OCI-LY1 (cell line): ENCODE data around the gene UPF1.

Source experiments
- H2AFZ ChIP-seq: fragments of 200-600 bp; sonication (generic), shearing (Covaris generic); 2 replicates; pipeline ENCODE4 v1.6.0; 2014; ENCODE audit warnings: antibody characterized with exemption, mild to moderate bottlenecking, low read length
- H3F3A ChIP-seq: fragments of 200-600 bp; sonication (generic), shearing (Covaris generic); 2 replicates; pipeline ENCODE4 v1.6.0; 2014; ENCODE audit warnings: mild to moderate bottlenecking, antibody characterized with exemption, low read length, moderate library complexity; ENCODE audit not compliant: insufficient read depth
- H3K27ac ChIP-seq: fragments of 200-600 bp; sonication (generic); 2 replicates; pipeline ENCODE4 v1.5.1; 2014; ENCODE audit warnings: low read length, mixed run types, mild to moderate bottlenecking, low read depth; ENCODE audit not compliant: poor library complexity, severe bottlenecking
- H3K27me3 ChIP-seq: fragments of 200-600 bp; sonication (generic); 2 replicates; pipeline ENCODE4 v1.6.0; 2014; ENCODE audit warnings: antibody characterized with exemption, mild to moderate bottlenecking, low read length, moderate library complexity; ENCODE audit not compliant: insufficient read depth
- H3K36me3 ChIP-seq: fragments of 200-600 bp; sonication (generic); 2 replicates; pipeline ENCODE4 v1.6.1; 2014; ENCODE audit warnings: mild to moderate bottlenecking, antibody characterized with exemption, low read length, moderate library complexity, mixed read lengths; ENCODE audit not compliant: insufficient read depth
- H3K4me1 ChIP-seq: fragments of 200-600 bp; sonication (generic); 2 replicates; pipeline ENCODE4 v1.5.1; 2014; ENCODE audit warnings: mild to moderate bottlenecking, low read length, moderate library complexity; ENCODE audit not compliant: insufficient read depth, severe bottlenecking
- H3K4me2 ChIP-seq: fragments of 200-600 bp; sonication (generic), shearing (Covaris generic); 2 replicates; pipeline ENCODE4 v1.6.1; 2014; ENCODE audit warnings: low read length
- H3K4me3 ChIP-seq: fragments of 200-600 bp; sonication (generic); 2 replicates; pipeline ENCODE4 v1.5.1; 2014; ENCODE audit warnings: low read length, low read depth, mild to moderate bottlenecking, mixed read lengths; ENCODE audit not compliant: poor library complexity, severe bottlenecking
- H3K79me2 ChIP-seq: fragments of 200-600 bp; shearing (Covaris generic); 2 replicates; pipeline ENCODE4 v1.6.1; 2016; ENCODE audit warnings: mixed run types, low read length, mixed read lengths; ENCODE audit not compliant: insufficient read depth
- H3K9ac ChIP-seq: fragments of 200-600 bp; sonication (generic), shearing (Covaris generic); 2 replicates; pipeline ENCODE4 v1.6.1; 2014; ENCODE audit warnings: mild to moderate bottlenecking, low read length, mixed read lengths
- H3K9me2 ChIP-seq: fragments of 200-600 bp; sonication (generic), shearing (Covaris generic); 2 replicates; pipeline ENCODE4 v1.6.1; 2014; ENCODE audit warnings: low read depth, mild to moderate bottlenecking, low read length, mixed read lengths
- H3K9me3 ChIP-seq: fragments of 200-600 bp; shearing (Covaris generic); 2 replicates; pipeline ENCODE4 v1.6.1; 2014; ENCODE audit warnings: low read length, mixed read lengths
- H4K20me1 ChIP-seq: fragments of 200-600 bp; sonication (generic), shearing (Covaris generic); 2 replicates; pipeline ENCODE4 v1.6.0; 2016; ENCODE audit warnings: mild to moderate bottlenecking, low read length; ENCODE audit not compliant: insufficient read depth
- CTCF ChIP-seq: fragments of 200-600 bp; sonication (generic), shearing (Covaris generic); IDR thresholded peaks from 2 replicates; pipeline ENCODE4 v1.5.1; 2017; ENCODE audit warnings: mild to moderate bottlenecking, antibody characterized with exemption, low read length, moderate library complexity, mixed read lengths
- EZH2 ChIP-seq: fragments of 200-600 bp; sonication (generic), shearing (Covaris generic); IDR thresholded peaks from 2 replicates; pipeline ENCODE4 v1.8.0; 2017; ENCODE audit warnings: borderline replicate concordance, mixed run types, mild to moderate bottlenecking, antibody characterized with exemption, low read length, moderate library complexity, mixed read lengths

UPF1 gene

DNA sequence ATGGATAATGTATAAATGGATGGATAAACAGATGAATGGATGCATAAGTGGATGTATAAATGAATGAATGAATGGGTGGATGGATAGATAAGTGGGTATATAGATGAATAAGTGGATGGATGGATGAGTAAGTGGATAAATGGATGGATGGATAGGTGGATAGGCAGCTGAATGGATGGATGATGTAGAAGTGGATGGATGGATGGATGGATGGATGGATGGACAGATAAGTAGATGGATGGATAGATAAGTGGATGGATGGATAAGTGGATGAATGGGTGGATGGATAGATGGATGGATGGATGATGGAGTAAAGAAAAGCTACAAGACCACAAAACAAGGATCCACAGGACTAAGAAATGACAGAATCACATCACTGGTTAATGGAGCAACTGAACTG, 31.7 kb upstream of the UPF1 start:
- Histone ChIP-seq H3K4me3 (no peak overlapping the region), H3K36me3 (no peaks in the 10 kb centered on the region), H3K4me2 (no peak overlapping the region), H3K9me3 (no peaks in the 10 kb centered on the region), H4K20me1 (no peaks in the 10 kb centered on the region), H3F3A (no peaks in the 10 kb centered on the region), H3K9me2 (no peaks in the 10 kb centered on the region), H3K4me1 (no peaks in the 10 kb centered on the region), H3K9ac (no peak overlapping the region), H3K79me2 (no peaks in the 10 kb centered on the region), H3K27me3 (no peaks in the 10 kb centered on the region; the same call in 1 of the 2 replicates), H2AFZ (no peak overlapping the region), H3K27ac (no peak overlapping the region)
- TF ChIP-seq CTCF (no peak), EZH2 (no peak)

GRCh38 chr19:18800636-18801035, 31.1 kb upstream of the UPF1 start:
- no peaks in the 10 kb centered on the region for H3K9me3 ChIP-seq
- no peaks in the 10 kb centered on the region for H4K20me1 ChIP-seq
- H3K4me2 ChIP-seq: no peak overlapping the region
- H3K4me1 ChIP-seq: no peaks in the 10 kb centered on the region
- no peaks in the 10 kb centered on the region for H3F3A ChIP-seq
- H3K36me3 ChIP-seq: no peaks in the 10 kb centered on the region
- H3K9ac ChIP-seq: no peak overlapping the region
- no peaks in the 10 kb centered on the region; the same call in 1 of the 2 replicates for H3K27me3 ChIP-seq
- H3K79me2 ChIP-seq: no peaks in the 10 kb centered on the region
- H3K4me3 ChIP-seq: no peak overlapping the region
- H3K9me2 ChIP-seq: no peaks in the 10 kb centered on the region
- H3K27ac ChIP-seq: no peak overlapping the region
- H2AFZ ChIP-seq: no peak overlapping the region
- TF ChIP-seq CTCF: no peak

DNA sequence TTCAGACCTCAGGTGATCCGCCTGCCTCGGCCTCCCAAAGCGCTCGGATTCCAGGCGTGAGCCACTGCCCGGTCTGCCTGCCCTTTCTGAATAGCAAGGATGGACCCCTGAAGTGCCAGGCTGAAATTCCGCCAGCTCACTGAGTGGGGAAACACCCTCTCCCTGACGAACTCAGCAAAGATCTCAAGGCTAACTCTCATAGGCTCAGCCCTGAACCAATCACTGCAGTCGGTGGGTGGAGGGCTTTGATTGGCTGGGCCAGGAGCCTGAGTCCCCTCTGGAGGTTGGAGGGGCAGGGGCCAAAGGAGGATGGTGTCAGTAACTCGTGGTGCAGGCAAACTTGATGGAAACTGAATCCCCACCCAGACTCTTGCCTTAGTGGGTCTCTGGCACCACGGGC, 29.4 kb upstream of the UPF1 start:
- H3K27me3 ChIP-seq: no peaks in the 10 kb centered on the region; the same call in 1 of the 2 replicates
- H3K9me2 ChIP-seq: no peaks in the 10 kb centered on the region
- H3K4me3 ChIP-seq: no peak overlapping the region
- H3K36me3 ChIP-seq: no peaks in the 10 kb centered on the region
- no peak overlapping the region for H3K4me2 ChIP-seq
- H3K9me3 ChIP-seq: no peaks in the 10 kb centered on the region
- H3K27ac ChIP-seq: no peak overlapping the region
- no peak overlapping the region for H3K9ac ChIP-seq
- H3F3A ChIP-seq: no peaks in the 10 kb centered on the region
- no peak for TF ChIP-seq CTCF
- no peaks in the 10 kb centered on the region for H3K79me2 ChIP-seq
- H3K4me1 ChIP-seq: no peaks in the 10 kb centered on the region
- H4K20me1 ChIP-seq: no peaks in the 10 kb centered on the region
- H2AFZ ChIP-seq: no peak overlapping the region
